GM19351 (cell line): ENCODE measurements around the gene ASB16.

Experiments used
- ATAC-seq: cut with Tn5 transposase; IDR thresholded peaks from one replicate; pipeline ENCODE4 v1.9.1; 2021; ENCODE audit warnings: mild to moderate bottlenecking, moderate library complexity; ENCODE audit not compliant: unreplicated experiment

ASB16 gene

DNA sequence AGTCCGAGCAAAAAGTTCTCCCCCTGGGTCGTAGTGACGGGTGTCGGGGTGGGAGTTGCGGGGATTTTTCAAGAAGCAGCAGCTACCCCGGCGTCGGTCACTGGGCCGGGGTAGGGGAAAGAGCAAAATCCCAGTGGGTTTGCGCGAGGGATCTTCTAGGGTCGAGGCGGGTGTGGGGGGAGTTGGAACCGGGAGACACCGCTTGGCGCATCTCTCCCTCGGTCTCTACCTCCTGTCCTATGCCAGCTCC is 51.3 kb downstream of the ASB16 start:
- no peak for ATAC-seq

DNA sequence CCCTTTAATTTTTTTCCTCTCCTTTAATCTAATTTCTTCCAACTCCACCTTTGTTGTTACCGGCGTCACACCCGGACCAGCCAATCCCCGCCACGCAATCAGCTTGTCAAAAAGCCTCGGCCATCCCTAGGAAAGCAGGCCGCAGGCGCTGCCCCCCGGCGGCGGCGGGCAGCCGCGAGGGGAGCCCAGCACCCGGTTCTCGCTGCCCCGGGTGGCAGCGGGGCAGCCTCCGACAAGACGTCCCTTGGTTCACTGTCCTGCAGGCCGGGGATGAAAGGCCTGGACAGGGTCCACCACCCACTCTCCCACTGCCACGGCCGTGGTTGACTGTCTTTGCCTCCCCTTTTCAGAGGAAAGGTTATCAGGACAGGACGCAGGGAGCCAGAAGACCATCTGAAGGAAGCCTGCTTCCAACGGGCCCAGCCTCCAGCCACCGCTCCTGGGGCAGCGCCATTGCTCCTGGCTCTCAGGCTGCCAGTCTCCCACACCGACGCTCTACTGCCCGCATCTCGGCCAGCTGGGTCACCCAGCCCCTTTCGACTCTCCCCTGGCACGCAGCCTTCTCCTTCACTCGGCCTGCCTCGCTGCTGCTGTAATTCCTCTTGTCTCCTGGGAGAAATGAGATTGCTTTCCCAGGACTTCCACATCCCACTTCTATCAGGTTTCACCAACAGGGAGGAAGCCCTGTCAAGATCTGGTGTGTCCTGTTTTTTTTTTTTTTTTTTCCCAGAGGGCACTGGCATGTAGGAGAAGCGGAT is 51.8 kb downstream of the ASB16 start:
- no peak for ATAC-seq

- no peak for ATAC-seq
Measured at GRCh38 chr17:44223541-44224071, 53.1 kb downstream of the ASB16 start.
